ENCODE results near the gene DOC2B.

Gene DOC2B

DNA sequence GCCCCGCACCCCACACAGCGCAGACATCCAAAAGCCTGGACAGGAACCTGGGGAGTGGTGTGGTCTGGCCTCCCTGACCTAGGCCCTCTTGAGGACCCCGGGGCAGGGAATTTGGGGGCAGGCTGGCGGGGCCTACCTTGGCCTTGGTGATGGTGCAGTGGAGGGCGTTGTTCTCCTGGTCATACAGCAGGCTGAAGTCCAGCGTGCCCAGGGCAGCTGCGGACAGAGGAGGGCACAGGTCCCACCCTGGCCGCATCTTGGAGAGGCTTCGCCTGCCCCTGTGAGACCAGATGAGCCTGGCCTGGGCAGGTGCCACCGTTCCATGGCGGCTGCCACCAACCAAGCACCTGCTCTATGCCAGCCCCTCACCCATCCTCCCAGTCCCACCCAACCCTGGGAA is 9.0 kb downstream of the DOC2B start:
- Histone ChIP-seq H3K27ac (ENCODE audit: extremely low read depth, low read depth, low read length) (no peak overlapping the region), H3K9me3 (ENCODE audit: control insufficient read depth, insufficient read depth, low read depth, low read length) (no peaks in the 10 kb centered on the region), H3K4me3 (ENCODE audit: low read depth, low read length) (no peak overlapping the region), H3K36me3 (ENCODE audit: control insufficient read depth in 2 of 2, insufficient read depth in 1 of 2, low read length in 2 of 2) (no peaks in the 10 kb centered on the region), H3K4me1 (ENCODE audit: control insufficient read depth, insufficient read depth, low read length) (no peaks in the 10 kb centered on the region)
- TF ChIP-seq SETDB1 (IDR thresholded peaks at IDR 0.05; ENCODE audit: insufficient read length, low read length) (no peak), OSR2 (tag by site-specific recombination; IDR thresholded peaks at IDR 0.05) (no peak), KLF16 (tag by site-specific recombination; IDR thresholded peaks at IDR 0.05) (no peak), SP2 (tag by site-specific recombination; IDR thresholded peaks at IDR 0.05) (no peak), ZSCAN23 (tag by site-specific recombination; IDR thresholded peaks at IDR 0.05) (no peak), ZBTB7A (tag by site-specific recombination; IDR thresholded peaks at IDR 0.05; ENCODE audit: low read depth) (no peak), ZNF132 (tag by site-specific recombination; IDR thresholded peaks at IDR 0.05; ENCODE audit: borderline replicate concordance) (no peak), ZNF121 (tag by site-specific recombination; IDR thresholded peaks at IDR 0.05) (no peak), MEIS1 (CRISPR knock-in tag; IDR thresholded peaks at IDR 0.05; ENCODE audit: borderline replicate concordance) (no peak), ZNF19 (tag by site-specific recombination; IDR thresholded peaks at IDR 0.05; ENCODE audit: low read depth) (no peak), ZNF169 (tag by site-specific recombination; IDR thresholded peaks at IDR 0.05) (no peak), ZNF629 (tag by site-specific recombination; IDR thresholded peaks at IDR 0.05) (no peak), ZNF155 (tag by site-specific recombination; IDR thresholded peaks at IDR 0.05) (no peak)
- TF ChIP-seq, protein P1, sequence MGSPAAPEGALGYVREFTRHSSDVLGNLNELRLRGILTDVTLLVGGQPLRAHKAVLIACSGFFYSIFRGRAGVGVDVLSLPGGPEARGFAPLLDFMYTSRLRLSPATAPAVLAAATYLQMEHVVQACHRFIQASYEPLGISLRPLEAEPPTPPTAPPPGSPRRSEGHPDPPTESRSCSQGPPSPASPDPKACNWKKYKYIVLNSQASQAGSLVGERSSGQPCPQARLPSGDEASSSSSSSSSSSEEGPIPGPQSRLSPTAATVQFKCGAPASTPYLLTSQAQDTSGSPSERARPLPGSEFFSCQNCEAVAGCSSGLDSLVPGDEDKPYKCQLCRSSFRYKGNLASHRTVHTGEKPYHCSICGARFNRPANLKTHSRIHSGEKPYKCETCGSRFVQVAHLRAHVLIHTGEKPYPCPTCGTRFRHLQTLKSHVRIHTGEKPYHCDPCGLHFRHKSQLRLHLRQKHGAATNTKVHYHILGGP (tag by site-specific recombination; IDR thresholded peaks at IDR 0.05): no peak
- TF ChIP-seq, protein P2, sequence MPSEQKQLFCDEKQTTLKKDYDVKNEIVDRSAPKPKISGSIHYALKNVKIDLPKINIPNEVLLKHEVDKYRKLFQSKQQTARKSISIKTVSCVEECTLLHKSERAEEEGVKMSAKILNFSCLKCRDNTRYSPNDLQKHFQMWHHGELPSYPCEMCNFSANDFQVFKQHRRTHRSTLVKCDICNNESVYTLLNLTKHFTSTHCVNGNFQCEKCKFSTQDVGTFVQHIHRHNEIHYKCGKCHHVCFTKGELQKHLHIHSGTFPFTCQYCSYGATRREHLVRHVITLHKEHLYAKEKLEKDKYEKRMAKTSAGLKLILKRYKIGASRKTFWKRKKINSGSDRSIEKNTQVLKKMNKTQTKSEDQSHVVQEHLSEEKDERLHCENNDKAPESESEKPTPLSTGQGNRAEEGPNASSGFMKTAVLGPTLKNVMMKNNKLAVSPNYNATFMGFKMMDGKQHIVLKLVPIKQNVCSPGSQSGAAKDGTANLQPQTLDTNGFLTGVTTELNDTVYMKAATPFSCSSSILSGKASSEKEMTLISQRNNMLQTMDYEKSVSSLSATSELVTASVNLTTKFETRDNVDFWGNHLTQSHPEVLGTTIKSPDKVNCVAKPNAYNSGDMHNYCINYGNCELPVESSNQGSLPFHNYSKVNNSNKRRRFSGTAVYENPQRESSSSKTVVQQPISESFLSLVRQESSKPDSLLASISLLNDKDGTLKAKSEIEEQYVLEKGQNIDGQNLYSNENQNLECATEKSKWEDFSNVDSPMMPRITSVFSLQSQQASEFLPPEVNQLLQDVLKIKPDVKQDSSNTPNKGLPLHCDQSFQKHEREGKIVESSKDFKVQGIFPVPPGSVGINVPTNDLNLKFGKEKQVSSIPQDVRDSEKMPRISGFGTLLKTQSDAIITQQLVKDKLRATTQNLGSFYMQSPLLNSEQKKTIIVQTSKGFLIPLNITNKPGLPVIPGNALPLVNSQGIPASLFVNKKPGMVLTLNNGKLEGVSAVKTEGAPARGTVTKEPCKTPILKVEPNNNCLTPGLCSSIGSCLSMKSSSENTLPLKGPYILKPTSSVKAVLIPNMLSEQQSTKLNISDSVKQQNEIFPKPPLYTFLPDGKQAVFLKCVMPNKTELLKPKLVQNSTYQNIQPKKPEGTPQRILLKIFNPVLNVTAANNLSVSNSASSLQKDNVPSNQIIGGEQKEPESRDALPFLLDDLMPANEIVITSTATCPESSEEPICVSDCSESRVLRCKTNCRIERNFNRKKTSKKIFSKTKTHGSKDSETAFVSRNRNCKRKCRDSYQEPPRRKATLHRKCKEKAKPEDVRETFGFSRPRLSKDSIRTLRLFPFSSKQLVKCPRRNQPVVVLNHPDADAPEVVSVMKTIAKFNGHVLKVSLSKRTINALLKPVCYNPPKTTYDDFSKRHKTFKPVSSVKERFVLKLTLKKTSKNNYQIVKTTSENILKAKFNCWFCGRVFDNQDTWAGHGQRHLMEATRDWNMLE (tag by site-specific recombination; conservative IDR thresholded peaks at IDR 0.05; ENCODE audit: low read depth): no peak
- TF ChIP-seq, protein P3, sequence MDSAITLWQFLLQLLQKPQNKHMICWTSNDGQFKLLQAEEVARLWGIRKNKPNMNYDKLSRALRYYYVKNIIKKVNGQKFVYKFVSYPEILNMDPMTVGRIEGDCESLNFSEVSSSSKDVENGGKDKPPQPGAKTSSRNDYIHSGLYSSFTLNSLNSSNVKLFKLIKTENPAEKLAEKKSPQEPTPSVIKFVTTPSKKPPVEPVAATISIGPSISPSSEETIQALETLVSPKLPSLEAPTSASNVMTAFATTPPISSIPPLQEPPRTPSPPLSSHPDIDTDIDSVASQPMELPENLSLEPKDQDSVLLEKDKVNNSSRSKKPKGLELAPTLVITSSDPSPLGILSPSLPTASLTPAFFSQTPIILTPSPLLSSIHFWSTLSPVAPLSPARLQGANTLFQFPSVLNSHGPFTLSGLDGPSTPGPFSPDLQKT (IDR thresholded peaks at IDR 0.05; ENCODE audit: borderline replicate concordance, low read depth, low read length): no peak
- ChIA-PET CTCF (interaction anchor here (0.8 to 1.1 kb wide), 3 partner anchors 10 to 824 kb away, joined by 3 read pairs; partner anchors contain the start of gene TIMM22), POLR2A (no interaction called here)

DNA sequence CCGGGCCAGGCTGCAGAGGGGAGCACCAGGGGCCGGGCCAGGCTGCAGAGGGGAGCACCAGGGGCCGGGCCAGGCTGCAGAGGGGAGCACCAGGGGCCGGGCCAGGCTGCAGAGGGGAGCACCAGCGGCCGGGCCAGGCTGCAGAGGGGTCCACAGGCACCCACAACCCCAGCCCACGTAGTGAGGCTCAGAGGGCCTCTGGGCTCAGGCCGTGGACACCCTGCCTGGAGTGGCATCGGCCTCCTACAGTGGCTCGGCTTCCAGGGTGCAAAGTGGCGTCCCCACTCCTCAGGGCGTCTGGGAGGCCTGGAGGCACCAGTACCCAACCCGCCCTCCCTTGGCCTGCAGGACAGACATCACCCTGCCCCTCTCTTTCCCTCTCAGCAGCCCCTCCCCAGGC is 9.6 kb downstream of the DOC2B start:
- TF ChIP-seq GLIS2 (tag by site-specific recombination; IDR thresholded peaks at IDR 0.05) (no peak), MYNN (tag by site-specific recombination; IDR thresholded peaks at IDR 0.05; ENCODE audit: borderline replicate concordance) (no peak), ZNF585B (tag by site-specific recombination; IDR thresholded peaks at IDR 0.05) (no peak), ZNF423 (tag by site-specific recombination; IDR thresholded peaks at IDR 0.05) (no peak), ZNF664 (tag by site-specific recombination; IDR thresholded peaks at IDR 0.05) (no peak), ZNF555 (tag by site-specific recombination; conservative IDR thresholded peaks at IDR 0.05) (no peak), ZNF571 (tag by site-specific recombination; IDR thresholded peaks at IDR 0.05) (no peak)
- TF ChIP-seq, protein P4, sequence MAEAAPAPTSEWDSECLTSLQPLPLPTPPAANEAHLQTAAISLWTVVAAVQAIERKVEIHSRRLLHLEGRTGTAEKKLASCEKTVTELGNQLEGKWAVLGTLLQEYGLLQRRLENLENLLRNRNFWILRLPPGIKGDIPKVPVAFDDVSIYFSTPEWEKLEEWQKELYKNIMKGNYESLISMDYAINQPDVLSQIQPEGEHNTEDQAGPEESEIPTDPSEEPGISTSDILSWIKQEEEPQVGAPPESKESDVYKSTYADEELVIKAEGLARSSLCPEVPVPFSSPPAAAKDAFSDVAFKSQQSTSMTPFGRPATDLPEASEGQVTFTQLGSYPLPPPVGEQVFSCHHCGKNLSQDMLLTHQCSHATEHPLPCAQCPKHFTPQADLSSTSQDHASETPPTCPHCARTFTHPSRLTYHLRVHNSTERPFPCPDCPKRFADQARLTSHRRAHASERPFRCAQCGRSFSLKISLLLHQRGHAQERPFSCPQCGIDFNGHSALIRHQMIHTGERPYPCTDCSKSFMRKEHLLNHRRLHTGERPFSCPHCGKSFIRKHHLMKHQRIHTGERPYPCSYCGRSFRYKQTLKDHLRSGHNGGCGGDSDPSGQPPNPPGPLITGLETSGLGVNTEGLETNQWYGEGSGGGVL (tag by site-specific recombination; IDR thresholded peaks at IDR 0.05): no peak
- POLR2A ChIA-PET: no interaction called here
- no peaks in the 10 kb centered on the region for H3K9me3 ChIP-seq (ENCODE audit: control insufficient read depth, insufficient read depth, low read depth, low read length)
- no peaks in the 10 kb centered on the region for H3K4me1 ChIP-seq (ENCODE audit: control insufficient read depth, insufficient read depth, low read length)
- H3K27ac ChIP-seq (ENCODE audit: extremely low read depth, low read depth, low read length): no peak overlapping the region
- H3K36me3 ChIP-seq (ENCODE audit: control insufficient read depth in 2 of 2, insufficient read depth in 1 of 2, low read length in 2 of 2): no peaks in the 10 kb centered on the region
- CTCF ChIA-PET: no interaction called here
- no peak overlapping the region for H3K4me3 ChIP-seq (ENCODE audit: low read depth, low read length)

Measured in HEK293 (cell line).